Measurements from ENCODE around the gene IGF2.

DNA sequence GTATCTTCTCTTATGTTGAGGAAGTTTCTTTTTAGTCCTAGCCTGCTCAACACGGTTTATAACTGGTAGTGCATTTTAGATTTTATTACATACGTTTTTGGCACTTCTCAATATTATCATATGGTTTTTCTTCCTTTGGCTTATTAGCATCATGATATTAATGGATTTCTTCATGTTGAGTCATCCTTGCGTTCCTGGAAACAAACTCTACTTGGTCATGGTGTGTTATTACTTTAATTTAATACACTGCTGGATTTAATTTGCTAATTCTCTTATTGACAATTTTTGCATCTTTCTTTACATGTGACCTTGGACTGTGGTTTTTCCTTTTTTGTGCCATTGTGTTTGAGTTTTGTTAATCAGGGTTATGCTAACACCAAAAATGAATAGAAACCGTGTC is 20.5 kb downstream of the IGF2 start:
- TF ChIP-seq, protein P1, sequence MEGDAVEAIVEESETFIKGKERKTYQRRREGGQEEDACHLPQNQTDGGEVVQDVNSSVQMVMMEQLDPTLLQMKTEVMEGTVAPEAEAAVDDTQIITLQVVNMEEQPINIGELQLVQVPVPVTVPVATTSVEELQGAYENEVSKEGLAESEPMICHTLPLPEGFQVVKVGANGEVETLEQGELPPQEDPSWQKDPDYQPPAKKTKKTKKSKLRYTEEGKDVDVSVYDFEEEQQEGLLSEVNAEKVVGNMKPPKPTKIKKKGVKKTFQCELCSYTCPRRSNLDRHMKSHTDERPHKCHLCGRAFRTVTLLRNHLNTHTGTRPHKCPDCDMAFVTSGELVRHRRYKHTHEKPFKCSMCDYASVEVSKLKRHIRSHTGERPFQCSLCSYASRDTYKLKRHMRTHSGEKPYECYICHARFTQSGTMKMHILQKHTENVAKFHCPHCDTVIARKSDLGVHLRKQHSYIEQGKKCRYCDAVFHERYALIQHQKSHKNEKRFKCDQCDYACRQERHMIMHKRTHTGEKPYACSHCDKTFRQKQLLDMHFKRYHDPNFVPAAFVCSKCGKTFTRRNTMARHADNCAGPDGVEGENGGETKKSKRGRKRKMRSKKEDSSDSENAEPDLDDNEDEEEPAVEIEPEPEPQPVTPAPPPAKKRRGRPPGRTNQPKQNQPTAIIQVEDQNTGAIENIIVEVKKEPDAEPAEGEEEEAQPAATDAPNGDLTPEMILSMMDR (IDR thresholded peaks at IDR 0.05; ENCODE audit: low read depth, low read length): no peak
- TF ChIP-seq POLR2A (IDR thresholded peaks at IDR 0.05; ENCODE audit: extremely low read depth, insufficient read length): no peak
